ENCODE results near the gene SMAD6.

Gene SMAD6

DNA sequence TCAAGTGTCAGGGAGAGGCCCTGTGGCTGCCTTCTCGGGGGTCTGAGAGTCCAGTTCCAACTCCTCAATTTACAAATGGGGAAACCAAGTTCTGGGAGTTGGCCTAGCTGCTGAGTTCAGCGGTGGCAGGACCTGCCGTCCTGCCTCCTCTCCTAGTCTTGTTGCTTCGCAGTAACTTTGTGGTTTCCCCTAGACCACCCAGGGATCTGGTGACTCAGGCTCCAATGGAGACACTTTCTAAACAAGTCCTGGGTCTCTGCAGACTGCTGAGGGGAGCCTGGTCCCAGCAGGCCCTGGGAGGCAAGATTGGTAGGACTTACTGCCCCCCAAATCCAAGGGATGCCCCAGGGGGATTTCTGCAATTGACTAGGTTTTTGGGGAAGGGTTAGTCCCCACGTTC, 83.6 kb downstream of the SMAD6 start:
- no peak for DNase-seq (ENCODE audit: low read depth)
- TF ChIP-seq, protein P1, sequence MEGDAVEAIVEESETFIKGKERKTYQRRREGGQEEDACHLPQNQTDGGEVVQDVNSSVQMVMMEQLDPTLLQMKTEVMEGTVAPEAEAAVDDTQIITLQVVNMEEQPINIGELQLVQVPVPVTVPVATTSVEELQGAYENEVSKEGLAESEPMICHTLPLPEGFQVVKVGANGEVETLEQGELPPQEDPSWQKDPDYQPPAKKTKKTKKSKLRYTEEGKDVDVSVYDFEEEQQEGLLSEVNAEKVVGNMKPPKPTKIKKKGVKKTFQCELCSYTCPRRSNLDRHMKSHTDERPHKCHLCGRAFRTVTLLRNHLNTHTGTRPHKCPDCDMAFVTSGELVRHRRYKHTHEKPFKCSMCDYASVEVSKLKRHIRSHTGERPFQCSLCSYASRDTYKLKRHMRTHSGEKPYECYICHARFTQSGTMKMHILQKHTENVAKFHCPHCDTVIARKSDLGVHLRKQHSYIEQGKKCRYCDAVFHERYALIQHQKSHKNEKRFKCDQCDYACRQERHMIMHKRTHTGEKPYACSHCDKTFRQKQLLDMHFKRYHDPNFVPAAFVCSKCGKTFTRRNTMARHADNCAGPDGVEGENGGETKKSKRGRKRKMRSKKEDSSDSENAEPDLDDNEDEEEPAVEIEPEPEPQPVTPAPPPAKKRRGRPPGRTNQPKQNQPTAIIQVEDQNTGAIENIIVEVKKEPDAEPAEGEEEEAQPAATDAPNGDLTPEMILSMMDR (IDR thresholded peaks at IDR 0.05; ENCODE audit: control insufficient read depth, insufficient read depth, low read depth, low read length, missing control alignments): no peak
- H3K4me3 ChIP-seq (ENCODE audit: control insufficient read depth, low read depth, low read length): no peak overlapping the region

DNA sequence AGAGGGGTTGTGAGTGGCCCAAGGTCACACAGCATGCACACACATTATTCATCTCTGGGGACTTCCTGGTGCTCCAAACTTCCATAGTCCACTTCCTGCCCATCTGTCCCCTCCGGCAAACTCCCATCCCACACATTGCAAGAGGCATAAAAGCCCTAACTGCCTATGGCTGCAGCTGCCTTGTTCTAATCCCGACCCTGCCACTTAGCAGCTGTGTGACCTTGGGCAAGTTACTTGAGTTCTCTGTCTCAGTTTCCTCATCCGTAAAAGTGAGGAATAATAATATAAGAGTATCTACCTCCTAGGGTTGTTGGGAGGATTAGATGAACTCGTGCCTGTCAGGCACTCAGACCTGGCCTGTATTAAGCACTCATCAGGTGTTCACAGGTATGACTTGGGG, 84.2 kb downstream of the SMAD6 start:
- no peak for DNase-seq (ENCODE audit: low read depth)
- no peak overlapping the region for H3K4me3 ChIP-seq (ENCODE audit: control insufficient read depth, low read depth, low read length)
- TF ChIP-seq, protein P1 (IDR thresholded peaks at IDR 0.05; ENCODE audit: control insufficient read depth, insufficient read depth, low read depth, low read length, missing control alignments): no peak

DNA sequence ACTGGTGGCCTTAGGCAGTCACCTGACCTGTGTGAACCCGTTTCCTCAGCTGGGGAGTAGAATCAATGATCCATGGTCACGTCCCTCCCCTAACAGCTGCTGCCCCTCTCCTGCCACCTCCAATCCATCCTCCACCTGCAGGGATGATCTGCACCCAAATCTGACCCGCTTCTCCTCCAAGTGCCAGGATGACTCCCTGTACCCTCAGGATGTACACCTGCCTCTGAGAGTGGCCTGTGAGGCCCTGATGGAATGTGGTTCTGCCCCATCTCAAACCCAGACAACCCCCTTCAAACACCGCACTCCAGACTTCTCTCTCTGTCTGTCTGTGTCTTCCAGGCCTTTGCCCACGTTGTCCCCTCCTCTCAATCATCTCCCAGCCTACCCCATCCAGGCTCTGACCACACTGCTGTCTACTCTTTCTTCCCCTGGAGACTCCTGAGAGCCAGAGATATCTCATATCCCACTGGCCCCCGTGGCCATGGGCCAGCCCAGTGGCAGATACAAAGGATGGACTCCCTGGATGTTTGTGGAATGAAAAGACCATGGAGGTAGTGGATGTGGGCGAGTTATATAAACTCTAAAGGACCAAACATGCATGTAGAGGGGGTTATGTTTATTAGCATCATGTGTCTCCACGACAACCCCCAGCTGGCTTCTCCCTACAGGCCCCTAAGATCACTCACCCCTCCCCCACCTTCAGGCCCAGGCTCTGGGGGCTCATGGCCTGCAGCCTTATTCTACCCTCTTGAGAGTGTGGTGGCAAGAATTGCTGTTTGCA, 84.9 kb downstream of the SMAD6 start:
- TF ChIP-seq, protein P1 (IDR thresholded peaks at IDR 0.05; ENCODE audit: control insufficient read depth, insufficient read depth, low read depth, low read length, missing control alignments): no peak
- DNase-seq (ENCODE audit: low read depth): no peak
- no peak overlapping the region for H3K4me3 ChIP-seq (ENCODE audit: control insufficient read depth, low read depth, low read length)

DNA sequence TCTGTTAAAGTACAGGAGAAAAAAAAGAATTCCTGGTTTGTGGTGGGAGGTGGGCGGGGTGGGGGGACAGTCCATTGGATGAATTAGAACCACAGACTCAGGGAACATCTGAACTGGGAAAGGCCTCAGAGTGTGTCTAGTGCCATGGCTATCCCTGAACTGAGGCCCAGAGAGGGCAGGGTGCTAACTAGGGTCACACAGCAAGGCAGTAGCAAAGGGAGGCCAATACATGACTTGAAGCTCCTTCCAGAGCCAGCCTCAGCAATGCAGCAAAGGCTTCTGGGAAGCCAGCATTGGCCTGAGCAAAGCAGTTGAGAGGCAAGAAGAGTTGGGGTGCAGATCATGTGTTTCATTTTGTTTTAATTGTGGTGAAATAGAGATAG, 85.4 kb downstream of the SMAD6 start:
- DNase-seq (ENCODE audit: low read depth): no peak
- H3K4me3 ChIP-seq (ENCODE audit: control insufficient read depth, low read depth, low read length): no peak overlapping the region
- TF ChIP-seq, protein P1 (IDR thresholded peaks at IDR 0.05; ENCODE audit: control insufficient read depth, insufficient read depth, low read depth, low read length, missing control alignments): no peak

DNA sequence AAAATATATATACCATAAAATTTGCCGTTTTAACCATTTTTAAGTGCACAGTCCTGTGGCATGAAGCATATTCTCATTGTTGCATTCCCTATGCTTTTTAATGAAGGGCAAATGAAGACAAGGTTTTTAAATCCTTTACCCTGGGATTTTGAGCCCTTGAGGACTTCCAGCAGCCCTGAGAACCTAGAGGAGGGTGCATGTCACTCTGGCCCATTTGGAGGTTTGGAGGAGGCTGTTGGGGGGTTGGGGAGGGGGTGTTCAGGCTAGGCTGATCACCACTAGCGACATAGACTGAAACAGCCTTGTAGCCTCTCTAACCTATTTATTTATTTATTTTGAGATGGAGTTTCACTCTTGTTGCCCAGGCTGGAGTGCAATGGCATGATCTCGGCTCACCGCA, 86.0 kb downstream of the SMAD6 start:
- DNase-seq (ENCODE audit: low read depth): no peak
- no peak overlapping the region for H3K4me3 ChIP-seq (ENCODE audit: control insufficient read depth, low read depth, low read length)
- TF ChIP-seq, protein P1 (IDR thresholded peaks at IDR 0.05; ENCODE audit: control insufficient read depth, insufficient read depth, low read depth, low read length, missing control alignments): no peak

DNA sequence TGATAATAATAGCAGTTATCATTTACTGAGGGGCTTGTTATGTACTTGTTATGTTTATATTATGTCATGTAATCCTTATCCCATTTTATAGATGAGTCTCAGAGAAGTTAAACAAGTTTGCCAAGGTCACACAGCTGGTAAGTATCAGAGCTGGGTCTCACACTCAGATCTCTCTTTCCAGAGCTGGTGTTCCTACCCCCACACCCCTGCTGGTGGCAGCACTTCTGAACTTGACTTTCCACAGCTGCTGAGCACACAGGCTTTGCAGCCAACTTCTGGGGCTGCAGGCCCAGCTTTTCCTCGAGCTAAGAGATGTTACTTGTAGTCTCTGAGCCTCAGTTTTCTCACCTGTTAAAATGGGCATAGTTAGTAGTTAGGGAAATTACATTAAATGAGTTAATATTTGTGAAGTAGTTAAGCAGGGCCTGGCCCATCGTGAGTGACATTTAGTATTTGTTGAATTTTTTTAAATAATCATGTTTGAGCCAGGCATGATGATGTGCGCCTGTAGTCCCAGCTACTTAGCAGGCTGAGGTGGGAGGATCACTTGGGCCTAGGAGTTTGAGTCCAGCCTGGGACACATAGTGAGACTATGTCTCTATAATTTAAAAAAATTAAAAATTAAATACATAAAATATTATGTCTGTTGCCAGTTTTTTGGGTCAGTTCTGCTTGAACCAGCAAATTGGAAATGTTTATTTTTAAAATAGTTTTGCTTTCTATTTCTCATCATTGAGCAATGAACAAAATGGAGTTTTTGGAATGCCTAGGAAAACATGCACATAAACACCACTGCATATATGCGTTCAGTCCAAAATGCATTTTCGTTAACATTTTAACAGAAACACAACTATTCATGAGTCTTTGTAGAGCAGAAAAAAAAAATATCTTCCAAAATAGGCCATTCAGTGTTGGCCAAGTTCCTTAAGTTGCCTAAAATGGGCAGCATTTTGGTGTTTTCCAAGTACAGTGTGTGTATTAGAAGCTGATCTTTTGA, 87.3 kb downstream of the SMAD6 start:
- TF ChIP-seq, protein P1 (IDR thresholded peaks at IDR 0.05; ENCODE audit: control insufficient read depth, insufficient read depth, low read depth, low read length, missing control alignments): peak; percentile 79
- DNase-seq (ENCODE audit: low read depth): no peak
- H3K4me3 ChIP-seq (ENCODE audit: control insufficient read depth, low read depth, low read length): no peak overlapping the region

Data from AG09309 (cell line).